GM23248 (cell line): ENCODE measurements around the gene METTL4.

Source experiments
- EZH2 ChIP-seq: fragments of 200-600 bp; sonication (generic); IDR thresholded peaks from 2 replicates; pipeline ENCODE4 v1.6.1; 2018; ENCODE audit warnings: antibody characterized with exemption, mild to moderate bottlenecking; ENCODE audit not compliant: insufficient read depth, poor library complexity, severe bottlenecking
- EZH2phosphoT487 ChIP-seq: fragments of 200-600 bp; sonication (generic); IDR thresholded peaks from 2 replicates; pipeline ENCODE4 v1.6.1; 2018; ENCODE audit warnings: antibody characterized with exemption, moderate library complexity, mild to moderate bottlenecking, low read depth; ENCODE audit not compliant: insufficient read depth

GRCh38 chr18:2572892-2573291 is 1.6 kb upstream of the METTL4 start:
- TF ChIP-seq EZH2 = no peak
- TF ChIP-seq EZH2phosphoT487 = no peak
